Psoas muscle (tissue), 8 donors: ENCODE results near the gene USP20. TPM values are rescaled to one million over a fixed set of nuclear protein-coding genes. Genes with fewer than 3 reads are reported as not detected.

Experiments used
- ATAC-seq, 4 donors: fragments of 200-7000 bp; cut with Tn5 transposase; one replicate each; pipeline ENCODE4 v1.9.1; 2020; ENCODE audit warnings: moderate library complexity in 3 of 4, mild to moderate bottlenecking in 2 of 4
- DNase-seq, 2 donors: peaks; one replicate each; pipeline ENCODE4 v3.0.0-alpha.2; 2020
- H3K27ac ChIP-seq: fragments of 200-600 bp; one replicate; pipeline ENCODE4 v1.8.0; 2022
- H3K27me3 ChIP-seq, 3 donors: fragments of 200-600 bp in 1 of 3; one replicate each; pipeline versions ENCODE4 v1.6.1 to v1.8.0; 2013 to 2022; ENCODE audit warnings: low read length in 2 of 3, mild to moderate bottlenecking in 2 of 3, moderate library complexity in 1 of 3; ENCODE audit not compliant: insufficient read depth in 3 of 3
- H3K36me3 ChIP-seq, 2 donors: fragments of 200-600 bp in 1 of 2; one replicate each; pipeline versions ENCODE4 v1.6.1 to v1.8.0; 2013 to 2022; ENCODE audit warnings: low read depth in 1 of 2, mild to moderate bottlenecking in 1 of 2, moderate library complexity in 1 of 2; ENCODE audit not compliant: insufficient read depth in 1 of 2
- H3K4me1 ChIP-seq: fragments of 200-600 bp; one replicate; pipeline ENCODE4 v1.8.0; 2022
- H3K4me3 ChIP-seq: fragments of 200-600 bp; one replicate; pipeline ENCODE4 v1.8.0; 2022; ENCODE audit warnings: mild to moderate bottlenecking
- H3K9me3 ChIP-seq: fragments of 200-600 bp; one replicate; pipeline ENCODE4 v1.8.0; 2022
- WGBS, 3 donors: extraction: QIAGEN DNeasy Blood & Tissue Kit; methylation state at CpG; one replicate each; pipeline versions ENCODE4 v1.1.6 to v1.1.7; 2013; 5-methylcytosine and 5-hydroxymethylcytosine counted together
- intact Hi-C, 2 donors: fragments of 100-400 bp; cut with DNase I; formaldehyde crosslinking; loops; one replicate each; pipeline versions ENCODE4 v1.11.0 to v1.14.2; 2022
- polyA plus RNA-seq, 3 donors: library from polyadenylated mRNA; stranded (reverse); fragments of 200-250 nt; gene quantifications; one replicate each; pipeline ENCODE4 v1.2.3, GENCODE V29; 2013
- total RNA-seq, 4 donors: library from RNA; stranded (reverse); fragmentation: NEBNext Ultra II Directional in 2 of 4; extraction: Animal tissue kit (Norgen Biotek cat#: 25700) in 2 of 4; gene quantifications; one replicate each; pipeline versions ENCODE4 v1.2.1 to v1.2.4, GENCODE V29; 2021 to 2023
- TF ChIP-seq, protein P1 (sequence below): fragments of 200-600 bp; IDR thresholded peaks from one replicate; pipeline ENCODE4 v1.8.0; 2022; ENCODE audit warnings: antibody characterized with exemption
- donor health status: healthy with polysubstance abuse.
- donor health status: DM: no; HTN: no; CAD: no; lungs with moderate emphysema.
- donor health status: Bipolar disorder and iron deficiency.
- donor health status: healthy.
- donor health status: DM: yes; HTN: yes; CAD: no.
- donor health status: DM: no; HTN: no; CAD: no.
- donor health status: DM: no; HTN: no; CAD: no.
- donor health status: DM: yes; HTN: yes; CAD: no.

USP20 gene
- total and polyA plus RNA-seq, 7 donors, result 9.5 to 18.4 (median 15.2) TPM

DNA sequence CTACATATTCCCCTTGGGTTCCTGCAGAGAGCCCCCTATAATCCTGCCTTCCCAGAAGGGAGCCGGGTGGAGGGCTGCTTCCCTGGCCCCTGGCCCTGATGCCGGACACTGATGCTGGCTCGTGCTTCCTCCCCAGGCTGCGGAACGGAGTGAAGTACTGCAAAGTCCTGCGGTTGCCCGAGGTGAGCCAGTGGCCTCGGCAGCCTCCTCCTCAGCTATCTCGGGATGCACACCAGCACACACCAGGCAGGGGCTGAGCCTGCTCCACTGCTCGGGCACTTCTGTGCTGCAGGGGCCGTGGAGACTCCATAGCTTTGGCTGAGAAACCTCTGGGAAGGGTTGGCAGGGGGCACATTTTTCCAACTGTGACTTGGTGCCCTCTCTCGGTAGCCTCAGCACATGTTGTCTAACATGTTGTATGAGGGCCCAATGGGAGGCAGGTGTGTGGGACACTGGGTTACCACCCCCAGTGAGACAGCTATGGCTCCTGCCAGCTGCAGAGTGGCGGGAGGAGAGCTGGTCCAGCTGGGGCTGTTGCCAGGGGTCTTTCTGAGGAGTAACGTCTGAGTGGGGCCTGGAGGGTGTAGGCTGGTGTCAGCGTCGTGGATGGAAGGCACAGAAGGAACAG lies 38.4 kb downstream of the USP20 start:
- Histone ChIP-seq H3K9me3 (no peaks in the 10 kb centered on the region), H3K27ac (no peak overlapping the region), H3K4me1 (no peaks in the 10 kb centered on the region), H3K4me3 (no peak overlapping the region), H3K36me3 (peaks cover 0 to 10% of the 10 kb centered on the region in 2 donors), H3K27me3 (no peaks in the 10 kb centered on the region)
- ATAC-seq, result no peak
- TF ChIP-seq, protein P1, sequence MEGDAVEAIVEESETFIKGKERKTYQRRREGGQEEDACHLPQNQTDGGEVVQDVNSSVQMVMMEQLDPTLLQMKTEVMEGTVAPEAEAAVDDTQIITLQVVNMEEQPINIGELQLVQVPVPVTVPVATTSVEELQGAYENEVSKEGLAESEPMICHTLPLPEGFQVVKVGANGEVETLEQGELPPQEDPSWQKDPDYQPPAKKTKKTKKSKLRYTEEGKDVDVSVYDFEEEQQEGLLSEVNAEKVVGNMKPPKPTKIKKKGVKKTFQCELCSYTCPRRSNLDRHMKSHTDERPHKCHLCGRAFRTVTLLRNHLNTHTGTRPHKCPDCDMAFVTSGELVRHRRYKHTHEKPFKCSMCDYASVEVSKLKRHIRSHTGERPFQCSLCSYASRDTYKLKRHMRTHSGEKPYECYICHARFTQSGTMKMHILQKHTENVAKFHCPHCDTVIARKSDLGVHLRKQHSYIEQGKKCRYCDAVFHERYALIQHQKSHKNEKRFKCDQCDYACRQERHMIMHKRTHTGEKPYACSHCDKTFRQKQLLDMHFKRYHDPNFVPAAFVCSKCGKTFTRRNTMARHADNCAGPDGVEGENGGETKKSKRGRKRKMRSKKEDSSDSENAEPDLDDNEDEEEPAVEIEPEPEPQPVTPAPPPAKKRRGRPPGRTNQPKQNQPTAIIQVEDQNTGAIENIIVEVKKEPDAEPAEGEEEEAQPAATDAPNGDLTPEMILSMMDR, result no peak
- intact Hi-C loops, result no loop called here
- DNase-seq, result peak in 1 of 2 donors; percentile 38
- 68 to 79% (median 75%) methylated on average over 16 of the region's 16 CpGs for WGBS, 3 donors

DNA sequence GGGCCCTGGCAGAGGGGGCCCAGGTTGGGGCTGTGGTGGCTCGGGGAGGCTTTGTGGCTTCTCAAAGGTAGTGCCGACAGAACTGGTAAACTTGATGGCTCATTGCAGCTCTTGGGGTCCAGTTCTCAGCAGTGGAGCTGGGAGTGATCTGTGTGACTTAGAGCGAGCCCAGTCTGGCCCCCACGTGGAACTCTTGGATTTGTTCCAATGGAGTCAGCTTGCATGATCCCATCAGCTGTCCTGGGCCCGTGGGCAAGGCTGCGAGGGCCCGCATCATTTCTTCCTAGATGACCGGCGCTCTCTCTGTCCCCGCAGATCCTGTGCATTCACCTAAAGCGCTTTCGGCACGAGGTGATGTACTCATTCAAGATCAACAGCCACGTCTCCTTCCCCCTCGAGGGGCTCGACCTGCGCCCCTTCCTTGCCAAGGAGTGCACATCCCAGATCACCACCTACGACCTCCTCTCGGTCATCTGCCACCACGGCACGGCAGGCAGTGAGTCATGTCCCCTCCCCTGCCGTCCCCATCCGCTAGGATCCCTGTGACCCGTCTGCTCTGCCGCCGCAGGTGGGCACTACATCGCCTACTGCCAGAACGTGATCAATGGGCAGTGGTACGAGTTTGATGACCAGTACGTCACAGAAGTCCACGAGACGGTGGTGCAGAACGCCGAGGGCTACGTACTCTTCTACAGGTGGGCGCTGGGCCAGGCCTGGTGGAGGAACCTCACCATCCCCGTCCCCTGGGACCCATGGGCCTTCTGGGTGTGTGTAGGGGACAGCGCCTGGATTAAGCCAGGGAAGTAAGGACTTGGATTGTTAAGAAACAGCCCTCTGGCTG lies 39.2 kb downstream of the USP20 start:
- no peaks in the 10 kb centered on the region for H3K4me1 ChIP-seq
- TF ChIP-seq, protein P1, result no peak
- peak in 1 of 2 donors; percentile 43 for DNase-seq
- WGBS, 3 donors, result 80 to 82% (median 81%) methylated on average over 38 of the region's 38 CpGs
- no peaks in the 10 kb centered on the region for H3K27me3 ChIP-seq
- H3K36me3 ChIP-seq, result peaks cover 0 to 12% of the 10 kb centered on the region in 2 donors
- no peaks in the 10 kb centered on the region for H3K9me3 ChIP-seq
- peak in 3 of 4 donors; percentile 55 to 78 (median 71) for ATAC-seq
- H3K4me3 ChIP-seq, result no peak overlapping the region
- H3K27ac ChIP-seq, result no peak overlapping the region
- intact Hi-C loops, result no loop called here

DNA sequence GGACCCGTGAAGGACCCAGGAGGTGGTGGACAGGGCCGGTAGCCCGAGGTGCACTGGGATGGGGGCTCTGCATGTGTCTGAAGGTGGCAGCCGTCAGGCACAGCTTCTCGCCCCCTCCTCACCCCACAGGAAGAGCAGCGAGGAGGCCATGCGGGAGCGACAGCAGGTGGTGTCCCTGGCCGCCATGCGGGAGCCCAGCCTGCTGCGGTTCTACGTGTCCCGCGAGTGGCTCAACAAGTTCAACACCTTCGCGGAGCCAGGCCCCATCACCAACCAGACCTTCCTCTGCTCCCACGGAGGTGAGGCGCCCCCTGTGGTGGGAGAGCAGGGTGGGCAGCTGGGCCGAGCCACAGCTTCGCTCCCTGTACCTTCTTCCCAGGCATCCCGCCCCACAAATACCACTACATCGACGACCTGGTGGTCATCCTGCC lies 39.9 kb downstream of the USP20 start:
- H3K9me3 ChIP-seq, result no peaks in the 10 kb centered on the region
- H3K4me1 ChIP-seq, result no peaks in the 10 kb centered on the region
- no peak overlapping the region for H3K27ac ChIP-seq
- ATAC-seq, result no peak
- TF ChIP-seq, protein P1, result no peak
- DNase-seq, result peak in 1 of 2 donors; percentile 49
- H3K36me3 ChIP-seq, result peaks cover 0 to 19% of the 10 kb centered on the region in 2 donors
- no peaks in the 10 kb centered on the region for H3K27me3 ChIP-seq
- H3K4me3 ChIP-seq, result no peak overlapping the region
- 84 to 90% (median 88%) methylated on average over 23 of the region's 23 CpGs for WGBS, 3 donors
- intact Hi-C loops, result no loop called here

DNA sequence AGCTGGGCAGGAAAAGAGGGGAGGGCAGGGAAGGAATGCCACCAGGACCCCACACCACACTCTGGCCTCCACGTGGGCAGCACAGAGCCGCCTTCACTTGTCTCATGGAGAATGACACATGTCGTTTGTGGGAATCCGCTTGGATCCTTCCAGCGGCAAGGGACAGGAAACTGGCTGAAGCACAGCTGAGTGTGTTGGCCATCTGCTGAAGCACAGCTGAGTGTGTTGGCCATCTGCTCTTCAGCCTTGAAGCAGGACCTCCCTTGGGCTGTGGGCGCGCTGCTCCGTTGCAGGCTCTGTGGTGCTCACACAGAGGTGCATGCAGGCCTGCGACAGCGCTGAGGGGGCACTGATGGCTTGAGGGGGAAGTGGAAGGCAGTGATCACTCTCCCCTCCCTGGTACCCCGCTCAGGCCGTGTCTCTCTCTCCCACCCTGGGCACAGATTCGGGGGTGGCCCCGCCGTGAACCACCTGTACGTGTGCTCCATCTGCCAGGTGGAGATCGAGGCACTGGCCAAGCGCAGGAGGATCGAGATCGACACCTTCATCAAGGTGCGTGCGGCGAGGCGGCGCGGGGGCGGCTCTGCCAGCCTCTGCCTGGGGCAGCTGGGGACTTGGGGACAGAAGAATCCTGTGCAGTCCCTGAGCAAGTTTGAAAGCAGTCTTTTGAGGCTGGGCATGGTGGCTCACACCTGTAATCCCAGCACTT lies 40.6 kb downstream of the USP20 start:
- ATAC-seq (no peak), DNase-seq (peak in 1 of 2 donors; percentile 43)
- no peak overlapping the region for H3K4me3 ChIP-seq
- TF ChIP-seq, protein P1, result no peak
- peaks cover 0 to 25% of the 10 kb centered on the region in 2 donors for H3K36me3 ChIP-seq
- no peaks in the 10 kb centered on the region for H3K9me3 ChIP-seq
- no peaks in the 10 kb centered on the region for H3K27me3 ChIP-seq
- no peaks in the 10 kb centered on the region for H3K4me1 ChIP-seq
- WGBS, 3 donors, result 85 to 91% (median 89%) methylated on average over 26 to 27 of the region's 27 CpGs
- no peak overlapping the region for H3K27ac ChIP-seq
- intact Hi-C loops, result no loop called here
